HG03159 (cell line): ENCODE results near the gene TRIM10.

Source experiments
- ATAC-seq: cut with Tn5 transposase; IDR thresholded peaks from one replicate; pipeline ENCODE4 v1.9.1; 2021; ENCODE audit warnings: mild to moderate bottlenecking, moderate library complexity; ENCODE audit not compliant: unreplicated experiment

The TRIM10 gene, protein sequence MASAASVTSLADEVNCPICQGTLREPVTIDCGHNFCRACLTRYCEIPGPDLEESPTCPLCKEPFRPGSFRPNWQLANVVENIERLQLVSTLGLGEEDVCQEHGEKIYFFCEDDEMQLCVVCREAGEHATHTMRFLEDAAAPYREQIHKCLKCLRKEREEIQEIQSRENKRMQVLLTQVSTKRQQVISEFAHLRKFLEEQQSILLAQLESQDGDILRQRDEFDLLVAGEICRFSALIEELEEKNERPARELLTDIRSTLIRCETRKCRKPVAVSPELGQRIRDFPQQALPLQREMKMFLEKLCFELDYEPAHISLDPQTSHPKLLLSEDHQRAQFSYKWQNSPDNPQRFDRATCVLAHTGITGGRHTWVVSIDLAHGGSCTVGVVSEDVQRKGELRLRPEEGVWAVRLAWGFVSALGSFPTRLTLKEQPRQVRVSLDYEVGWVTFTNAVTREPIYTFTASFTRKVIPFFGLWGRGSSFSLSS

DNA sequence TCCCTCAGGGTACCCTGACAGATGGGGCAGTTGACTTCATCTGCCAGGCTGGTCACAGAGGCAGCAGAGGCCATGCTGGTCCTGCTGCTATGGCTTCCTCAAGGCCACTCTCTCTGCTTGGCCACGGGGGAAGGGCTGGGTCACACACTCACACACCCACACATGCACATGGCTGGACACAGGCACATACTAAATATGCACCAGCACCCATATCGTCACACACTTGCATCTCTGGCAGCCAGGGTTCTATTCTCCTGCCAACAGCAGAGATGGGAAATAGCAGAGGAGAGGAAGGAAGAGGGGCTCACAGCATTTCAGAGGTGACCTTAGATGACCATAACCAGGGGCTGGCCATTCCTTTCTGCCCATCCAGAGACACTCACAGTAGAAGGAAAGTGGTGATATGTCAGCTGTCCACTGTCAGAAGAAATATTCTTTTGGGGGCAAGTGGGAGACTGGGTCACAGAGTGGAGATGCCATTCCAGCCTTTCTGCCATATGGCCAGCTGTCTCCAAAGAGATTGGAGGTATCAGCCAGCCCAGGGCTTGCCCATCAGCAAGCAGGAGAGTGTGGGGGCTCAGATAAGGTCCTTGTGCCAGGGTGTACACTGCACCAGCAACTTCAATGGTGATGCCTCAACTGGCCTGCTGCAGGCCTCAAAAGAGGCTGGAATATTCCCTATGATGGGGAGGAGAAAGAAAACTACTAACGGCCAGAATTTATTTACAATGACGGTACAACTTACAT lies at the start of gene TRIM10:
Gene TRIM10, minus strand, starts transcription at position 427 of the 747 bp plus-strand sequence. Its CDS starts 353 bp downstream, at position 74.
- no peak for ATAC-seq

DNA sequence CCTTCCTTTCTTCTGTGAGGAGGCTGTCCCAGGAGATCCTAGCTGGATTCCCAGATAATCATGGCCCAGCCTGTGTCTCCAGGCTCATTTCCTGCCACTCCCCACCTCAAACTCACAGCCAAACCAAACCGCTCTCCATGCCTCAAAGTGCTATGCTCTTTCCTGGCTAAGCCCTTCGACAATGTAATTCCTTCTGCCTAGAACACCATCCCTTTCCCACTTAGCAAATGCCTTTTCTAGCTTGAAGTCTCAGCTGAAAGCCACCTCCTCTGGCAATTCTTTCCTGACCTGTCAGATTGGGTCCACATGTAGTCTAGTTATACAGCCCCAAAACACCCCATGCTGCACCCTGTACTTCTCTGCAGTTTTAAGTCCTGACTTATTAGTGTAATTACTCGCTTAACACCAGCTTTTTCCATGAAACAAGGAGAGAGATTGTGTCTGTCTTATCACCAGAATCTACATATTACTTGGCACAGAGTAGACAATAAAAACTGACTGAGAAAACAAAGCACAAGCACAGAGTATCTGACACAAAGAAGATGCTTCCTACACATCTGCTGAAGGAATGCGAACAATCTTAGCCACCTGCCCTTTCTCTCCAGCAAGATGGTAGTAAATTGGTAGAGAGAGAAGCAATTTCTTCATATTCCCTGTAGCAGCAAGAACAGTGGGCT lies 46.7 kb upstream of the TRIM10 start:
- no peak for ATAC-seq

DNA sequence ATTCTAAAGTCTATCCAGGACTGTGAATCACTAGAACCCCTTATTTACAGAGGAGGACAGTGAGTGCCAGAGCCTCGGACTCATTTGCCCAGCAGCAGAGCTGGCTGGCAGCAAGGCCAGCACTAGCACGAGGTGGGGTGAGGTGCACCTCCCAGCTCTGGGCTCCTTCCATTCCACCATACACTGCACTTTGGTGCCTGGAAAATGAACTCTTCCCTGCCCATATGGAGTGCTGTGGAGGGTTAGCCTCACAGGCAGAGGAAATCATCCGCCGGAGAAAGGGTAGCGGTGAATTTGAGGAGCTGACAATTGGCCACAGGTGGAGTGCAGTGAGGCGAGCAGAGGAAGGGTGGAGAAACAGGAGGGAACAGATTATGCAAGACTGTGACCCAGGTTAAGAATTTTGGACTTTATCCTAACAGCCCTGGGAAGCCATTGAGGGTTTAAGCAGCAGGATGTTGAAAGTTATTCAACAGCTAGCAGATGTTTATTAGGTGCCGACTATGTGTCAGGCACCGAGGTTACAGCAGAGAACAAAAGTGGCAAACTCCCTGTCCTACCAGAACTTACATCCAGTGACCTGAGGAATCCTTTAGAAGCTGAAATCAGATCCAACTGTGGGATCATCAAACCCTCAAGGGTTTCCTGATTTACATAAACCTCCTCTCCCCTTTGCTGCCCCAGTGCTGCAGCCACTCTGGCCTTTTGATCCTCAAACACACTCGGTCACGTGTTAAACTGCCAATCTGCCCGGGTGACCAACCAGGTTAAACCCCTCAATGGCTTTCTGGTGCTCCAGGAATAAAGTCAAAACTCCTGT lies 46.0 kb upstream of the TRIM10 start:
- ATAC-seq, result no peak

- ATAC-seq, result no peak
Measured at GRCh38 chr6:30206152-30206551, 45.1 kb upstream of the TRIM10 start.

DNA sequence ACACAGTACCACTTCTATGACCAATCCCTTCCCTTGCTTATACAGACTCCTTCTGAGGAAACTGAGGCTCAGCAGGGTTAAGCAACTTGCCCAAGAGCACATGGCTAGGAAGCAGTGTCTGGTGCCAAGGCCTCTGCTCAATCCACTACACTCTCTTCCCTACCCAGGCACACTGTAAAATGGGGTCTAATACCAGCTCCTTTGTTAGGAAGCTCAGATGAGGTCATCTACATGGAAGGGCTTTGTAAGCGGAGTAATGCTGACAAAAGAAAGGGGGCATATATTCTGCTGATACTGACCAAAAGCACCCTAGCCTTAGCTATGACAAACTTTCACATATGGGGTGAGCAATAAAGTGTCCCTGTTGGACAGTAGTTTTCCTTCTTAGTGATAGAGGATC lies 43.1 kb upstream of the TRIM10 start:
- no peak for ATAC-seq

GRCh38 chr6:30202366-30202765 lies 41.4 kb upstream of the TRIM10 start:
- ATAC-seq, result no peak

- ATAC-seq, result peak; percentile 70
Measured at GRCh38 chr6:30200551-30201281, 39.7 kb upstream of the TRIM10 start.

- no peak for ATAC-seq
Measured at GRCh38 chr6:30198166-30199084, 37.4 kb upstream of the TRIM10 start.

DNA sequence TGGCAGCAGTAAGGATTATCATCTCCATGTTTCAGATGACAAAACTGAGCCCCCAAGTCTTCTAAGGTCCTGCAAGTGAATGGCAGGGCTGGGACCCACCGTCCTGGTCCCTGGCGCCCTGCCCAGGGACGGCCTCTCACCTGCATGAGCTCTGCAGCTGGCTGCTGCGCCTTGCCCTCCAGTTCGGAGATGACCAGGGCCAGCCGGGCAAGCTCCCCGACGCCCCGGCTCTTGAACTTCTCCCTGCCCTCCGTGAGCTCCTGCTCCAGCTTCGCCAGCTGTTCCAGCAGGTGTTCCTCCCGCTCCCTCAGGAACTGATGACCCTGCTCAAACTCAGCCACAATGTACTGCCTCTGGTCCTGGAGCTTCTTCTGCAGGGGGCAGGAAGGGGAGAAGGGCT lies 35.4 kb upstream of the TRIM10 start:
- no peak for ATAC-seq

GRCh38 chr6:30195951-30196350 lies 34.9 kb upstream of the TRIM10 start:
- ATAC-seq, result no peak

DNA sequence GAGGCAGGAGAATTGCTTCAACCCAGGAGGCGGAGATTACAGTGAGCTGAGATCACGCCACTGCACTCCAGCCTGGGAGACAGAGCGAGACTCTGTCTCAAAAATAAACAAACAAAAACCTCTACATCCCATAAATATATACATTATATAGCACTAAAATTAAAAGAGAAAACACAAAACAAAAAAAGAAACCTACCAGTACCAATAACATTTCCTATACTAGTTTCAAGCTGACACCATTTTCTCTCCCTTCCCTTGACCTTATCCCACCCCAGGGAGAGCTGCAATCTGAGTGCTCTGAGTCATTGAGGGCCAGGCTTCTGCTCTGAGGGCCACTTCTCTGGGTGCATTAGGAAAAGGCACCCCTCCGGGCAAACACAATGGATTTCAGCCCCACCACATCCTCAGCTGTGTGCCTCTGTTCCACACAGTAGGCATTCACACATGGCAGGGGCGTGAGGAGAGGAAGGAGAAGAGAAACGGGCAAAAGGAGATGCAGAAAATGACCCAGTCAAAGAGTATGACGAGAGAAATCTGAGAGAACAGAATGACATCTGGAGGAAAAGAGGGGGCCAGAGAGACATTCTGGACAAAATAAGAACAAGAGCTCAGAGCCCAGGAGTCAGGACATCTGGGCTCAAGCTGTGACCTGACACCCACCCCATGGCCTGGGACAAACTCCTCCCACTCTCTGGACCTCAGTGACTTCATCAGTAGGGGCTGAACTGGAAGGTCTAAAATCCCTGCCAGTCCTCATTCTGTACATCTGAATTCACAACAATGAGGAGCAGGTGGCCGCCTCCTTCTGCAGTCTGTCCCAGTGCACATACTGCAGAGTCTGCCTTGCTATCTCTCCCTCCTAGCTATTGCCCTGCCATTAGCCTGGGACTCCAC lies 34.0 kb upstream of the TRIM10 start:
- ATAC-seq, result no peak

GRCh38 chr6:30192076-30192475 lies 31.1 kb upstream of the TRIM10 start:
- no peak for ATAC-seq

GRCh38 chr6:30188541-30188940 lies 27.5 kb upstream of the TRIM10 start:
- ATAC-seq, result no peak

DNA sequence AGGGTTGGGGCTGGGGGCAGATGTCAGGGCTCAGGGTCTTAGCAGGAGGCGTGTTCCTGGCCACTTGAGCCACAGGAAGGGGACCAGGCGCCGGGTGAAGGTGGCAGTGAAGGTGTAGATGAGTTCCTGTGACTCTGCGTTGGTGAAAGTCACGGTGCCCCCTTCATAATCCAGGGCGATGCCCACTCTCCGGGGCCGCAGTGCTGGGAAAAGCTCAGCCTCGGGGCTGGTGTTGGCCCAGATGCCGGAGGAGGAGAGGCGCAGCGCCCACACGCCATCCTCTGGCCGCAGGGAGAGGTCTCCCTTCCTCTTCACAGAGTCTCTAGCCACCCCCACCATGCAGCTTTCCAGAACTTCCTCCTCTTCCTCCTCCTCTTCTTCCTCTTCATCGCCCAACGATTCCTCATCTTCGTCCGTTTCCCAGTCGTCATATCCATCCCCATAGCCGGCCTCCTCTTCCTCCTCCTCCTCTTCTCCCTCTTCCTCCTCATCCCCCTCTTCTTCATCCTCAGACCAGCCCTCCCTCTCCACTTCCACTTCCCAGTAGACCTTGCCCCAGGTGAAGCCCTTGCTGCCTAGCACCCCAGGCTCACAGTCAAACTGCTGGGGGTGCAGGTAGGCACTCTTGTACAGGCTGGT lies 25.0 kb upstream of the TRIM10 start:
- ATAC-seq, result no peak

GRCh38 chr6:30184417-30185031 lies 23.5 kb upstream of the TRIM10 start:
- ATAC-seq, result no peak

- no peak for ATAC-seq
Measured at GRCh38 chr6:30180145-30180544, 19.1 kb upstream of the TRIM10 start.

DNA sequence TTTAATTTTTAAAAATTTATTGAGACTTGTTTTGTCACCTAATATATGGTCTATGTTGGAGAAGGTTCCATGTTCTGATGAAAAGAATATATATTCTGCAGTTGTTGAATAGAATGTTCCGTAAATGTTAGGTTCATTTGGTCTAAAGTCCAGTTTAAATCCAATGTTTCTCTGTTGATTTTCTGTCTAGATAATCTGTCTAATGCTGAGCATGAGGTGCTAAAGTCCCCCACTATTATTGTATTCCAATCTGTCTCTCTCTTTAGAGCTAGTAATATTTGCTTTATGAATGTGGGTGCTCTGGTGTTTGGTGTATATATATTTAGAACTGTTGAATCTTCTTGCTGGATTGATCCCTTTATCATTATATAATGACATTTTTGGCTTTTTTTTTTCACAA lies 17.8 kb upstream of the TRIM10 start:
- no peak for ATAC-seq
